ENCODE results near the gene SLC46A3.

- no peak for TF ChIP-seq CTCF (IDR thresholded peaks at IDR 0.05; ENCODE audit: low read depth, low read length, poor library complexity, severe bottlenecking)
- no peak for TF ChIP-seq EZH2phosphoT487 (IDR thresholded peaks at IDR 0.05; ENCODE audit: borderline replicate concordance, low read length)
These were observed 64.5 kb downstream of the SLC46A3 start for GRCh38 chr13:28654276-28654675.

All from DOHH2 (cell line).